Heart left ventricle (tissue), 13 donors: ENCODE results near the gene RALGPS1.

ENCODE experiments used
- POLR2A ChIP-seq, 2 donors: fragments of 450-650 bp; IDR thresholded peaks; one replicate each; pipeline ENCODE4 v1.6.1; 2017; ENCODE audit warnings: antibody characterized with exemption in 2 of 2, mild to moderate bottlenecking in 2 of 2, moderate library complexity in 2 of 2
- TF ChIP-seq, protein P1 (sequence below), 12 donors: fragments of 200-600 bp; sonication (generic) in 4 of 12; IDR thresholded peaks; one replicate each; pipeline versions ENCODE4 v1.5.0 to v1.8.0; 2018 to 2022; ENCODE audit warnings: antibody characterized with exemption in 12 of 12, mild to moderate bottlenecking in 5 of 12
- donor health status: ischemic (EF 13 %, LVEDD 7.1; RV severe dilation, severe dysfunction).
- donor health status: DM: no; HTN: yes; CAD: no.
- donor health status: DM: no; HTN: no; CAD: no.
- donor health status: ischemic (EF 25% LVEDD 6.9; RV normal size, moderate dysfunction).
- donor health status: ischemic (EF 25% LVEDD 5.7; RV mildly dilated, moderate dysfunction).
- donor health status: ischemic (EF 35%, LVEDD 5.7; RV mildly dilated, moderate dysfunction).
- donor health status: nonischemic (EF 11% LVEDD 7.7; RV severe dilation, severe dysfunction).
- donor health status: DM: yes; HTN: yes; CAD: no.
- donor health status: PGD.
- donor health status: ischemic (EF 29% LVEDD 5.4; RV normal size, mild dysfunction).
- donor health status: nonischemic (EF 23%, LVEDD 6.1; RV moderate dilation, normal function).

DNA sequence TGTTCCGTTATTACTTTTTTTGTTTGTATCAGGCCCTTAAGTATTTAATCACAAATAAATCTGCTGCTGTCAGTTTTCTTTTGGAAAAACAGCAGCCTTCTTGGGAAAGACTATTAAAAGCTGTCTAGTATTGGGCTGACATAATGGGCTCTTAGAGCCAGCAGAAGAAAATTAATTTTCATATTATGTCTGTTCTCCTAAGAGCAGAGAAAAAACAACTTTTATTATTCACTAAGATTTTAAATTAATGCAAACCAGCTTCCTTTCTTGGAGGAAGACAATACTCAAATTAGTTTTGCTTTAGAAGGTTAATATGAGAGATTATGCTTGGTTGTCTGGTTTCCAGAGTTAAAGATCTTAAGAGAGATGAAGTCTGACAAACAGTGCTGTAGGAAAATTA is 319.4 kb downstream of the RALGPS1 start:
- TF ChIP-seq POLR2A (IDR thresholded peaks at IDR 0.05) = no peak
- TF ChIP-seq, protein P1, sequence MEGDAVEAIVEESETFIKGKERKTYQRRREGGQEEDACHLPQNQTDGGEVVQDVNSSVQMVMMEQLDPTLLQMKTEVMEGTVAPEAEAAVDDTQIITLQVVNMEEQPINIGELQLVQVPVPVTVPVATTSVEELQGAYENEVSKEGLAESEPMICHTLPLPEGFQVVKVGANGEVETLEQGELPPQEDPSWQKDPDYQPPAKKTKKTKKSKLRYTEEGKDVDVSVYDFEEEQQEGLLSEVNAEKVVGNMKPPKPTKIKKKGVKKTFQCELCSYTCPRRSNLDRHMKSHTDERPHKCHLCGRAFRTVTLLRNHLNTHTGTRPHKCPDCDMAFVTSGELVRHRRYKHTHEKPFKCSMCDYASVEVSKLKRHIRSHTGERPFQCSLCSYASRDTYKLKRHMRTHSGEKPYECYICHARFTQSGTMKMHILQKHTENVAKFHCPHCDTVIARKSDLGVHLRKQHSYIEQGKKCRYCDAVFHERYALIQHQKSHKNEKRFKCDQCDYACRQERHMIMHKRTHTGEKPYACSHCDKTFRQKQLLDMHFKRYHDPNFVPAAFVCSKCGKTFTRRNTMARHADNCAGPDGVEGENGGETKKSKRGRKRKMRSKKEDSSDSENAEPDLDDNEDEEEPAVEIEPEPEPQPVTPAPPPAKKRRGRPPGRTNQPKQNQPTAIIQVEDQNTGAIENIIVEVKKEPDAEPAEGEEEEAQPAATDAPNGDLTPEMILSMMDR (IDR thresholded peaks at IDR 0.05) = no peak
